ENCODE results near the gene LIMA1.
"Not testable (repeated sequence)": the region's sequence is repeated elsewhere in the genome, so short reads cannot be mapped to it uniquely, and the experiment has no call there.

GRCh38 chr12:50328664-50329063, 45.3 kb upstream of the LIMA1 start:
- TF ChIP-seq POLR2A, CTCF (IDR thresholded peaks at IDR 0.05): not testable (repeated sequence)
